HS-27A (cell line): ENCODE data around the gene PSD4.

Experiments used
- DNase-seq: peaks from one replicate; pipeline ENCODE4 v3.0.0-alpha.2; 2012; ENCODE audit warnings: low read depth, missing footprints

The PSD4 gene

GRCh38 chr2:113223813-113224212 is 50.0 kb downstream of the PSD4 start:
- DNase-seq = no peak

GRCh38 chr2:113224647-113225236 is 51.0 kb downstream of the PSD4 start:
- no peak for DNase-seq

DNA sequence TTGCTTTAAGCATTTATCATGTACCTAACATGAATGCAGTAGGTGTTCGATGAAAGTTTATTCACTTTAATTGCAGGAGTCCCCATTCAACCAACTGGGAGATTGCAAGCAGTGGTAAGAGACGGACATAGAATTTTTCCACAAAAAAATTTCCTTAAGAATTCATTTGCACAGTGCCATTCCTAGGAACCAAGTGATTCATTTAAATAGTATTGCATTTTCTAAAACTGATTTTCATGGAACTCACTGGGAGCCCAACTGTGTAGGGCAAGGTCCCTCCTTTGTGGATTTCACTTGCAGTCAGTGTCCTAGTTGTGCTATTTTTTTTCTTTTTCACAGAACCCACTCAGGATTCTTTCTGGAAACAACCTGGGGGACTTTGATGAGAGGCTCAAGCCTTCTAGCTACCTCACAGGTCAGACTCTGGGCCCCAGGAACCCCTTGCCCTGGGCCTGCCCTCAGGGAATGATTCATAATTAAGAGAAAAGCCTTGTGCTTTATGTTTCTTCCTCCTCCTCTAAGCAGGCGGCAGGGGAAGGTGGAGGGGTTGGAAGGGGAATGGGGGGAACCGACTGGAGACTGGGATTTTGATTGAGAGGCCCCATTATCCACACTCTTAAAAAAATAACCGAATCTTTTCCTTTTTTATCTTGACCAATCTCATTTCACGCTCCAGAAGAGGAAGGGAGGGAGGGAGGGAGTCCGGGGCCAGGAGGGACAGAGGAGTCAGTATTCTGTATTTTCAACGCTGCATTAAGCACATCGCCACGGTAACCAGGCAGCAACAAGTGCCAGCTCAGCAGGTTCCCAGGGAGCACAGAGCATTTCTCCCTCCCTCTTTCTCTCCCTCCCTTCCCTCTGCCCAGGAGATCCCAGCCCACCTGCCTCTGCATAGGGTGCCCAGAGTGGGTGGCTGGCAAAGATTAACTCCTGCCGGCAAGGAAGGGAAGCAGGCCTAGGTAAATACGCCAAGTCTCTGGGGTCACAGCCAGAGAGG is 51.8 kb downstream of the PSD4 start:
- no peak for DNase-seq

GRCh38 chr2:113226462-113226861 is 52.7 kb downstream of the PSD4 start:
- no peak for DNase-seq

DNA sequence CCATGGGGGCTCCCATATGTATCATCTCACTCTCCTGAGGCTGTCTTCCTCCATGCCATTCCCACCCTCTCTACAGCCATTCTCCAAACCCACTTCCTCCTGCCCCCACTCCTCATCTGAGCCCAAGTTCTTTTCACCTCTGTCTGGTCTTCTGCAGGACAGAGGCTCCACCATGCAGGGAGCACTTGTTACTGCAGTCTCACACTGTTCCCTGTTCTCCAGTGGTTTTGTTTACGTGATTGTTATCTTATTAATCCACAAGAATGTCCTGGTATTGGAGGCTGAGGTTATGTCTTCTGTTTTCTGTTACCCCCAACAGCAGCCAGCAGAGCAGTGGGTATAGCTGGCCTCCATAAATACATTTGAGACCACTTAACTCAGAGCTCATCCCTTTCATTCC is 53.5 kb downstream of the PSD4 start:
- DNase-seq = no peak

DNA sequence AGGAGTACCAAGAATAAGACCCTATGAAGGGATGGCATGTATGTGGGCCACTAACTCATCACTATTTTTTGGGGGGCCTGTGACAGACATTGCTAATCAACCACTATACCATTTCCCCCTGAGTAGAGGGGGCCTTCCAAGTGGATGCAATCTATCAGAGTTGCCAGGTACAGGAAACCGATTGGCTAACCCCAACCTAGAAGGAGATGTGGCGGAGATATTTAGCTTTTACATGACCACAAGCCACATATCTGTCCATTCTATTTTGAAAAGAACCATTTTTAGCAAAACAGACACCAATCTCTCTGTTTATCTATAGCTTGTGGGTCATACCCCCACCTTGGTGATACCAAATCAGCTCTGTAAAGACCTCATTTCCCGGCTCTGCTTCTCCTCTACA is 53.9 kb downstream of the PSD4 start:
- no peak for DNase-seq

- DNase-seq = no peak
These were observed 54.6 kb downstream of the PSD4 start for GRCh38 chr2:113228351-113228750.

DNA sequence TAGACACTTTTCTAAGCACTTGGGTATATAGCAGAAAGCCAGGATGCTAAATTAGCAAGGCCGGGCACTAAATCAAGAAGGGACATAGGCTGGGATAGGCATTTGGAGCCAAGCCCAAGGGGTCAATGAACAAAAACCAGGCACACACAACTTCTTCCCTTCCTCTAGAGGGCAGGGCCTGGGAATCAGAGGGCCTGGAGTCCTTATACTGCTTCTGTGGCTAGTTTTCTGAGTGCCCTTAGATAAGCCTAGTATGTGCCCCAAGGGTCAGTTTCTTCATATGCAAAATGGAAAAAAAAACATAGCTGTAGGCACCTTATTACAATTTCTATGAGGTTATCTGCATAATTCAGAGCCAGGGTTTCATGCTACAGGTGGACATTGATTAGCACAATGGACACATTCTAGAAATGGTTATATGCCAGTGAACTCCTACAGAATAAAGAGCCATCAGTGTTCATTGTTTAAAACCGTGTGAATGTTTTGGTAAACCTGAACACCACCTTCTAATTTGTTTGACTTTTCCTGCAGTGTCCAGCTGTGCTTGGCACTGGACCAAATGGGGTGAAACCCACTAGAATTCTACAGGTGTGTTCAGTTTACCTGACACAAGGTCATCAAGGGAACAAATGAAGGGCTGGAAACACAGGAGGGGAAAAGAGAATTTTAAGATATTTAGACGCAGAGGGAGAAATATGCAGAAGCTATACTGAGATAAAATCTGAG is 55.4 kb downstream of the PSD4 start:
- DNase-seq = no peak

DNA sequence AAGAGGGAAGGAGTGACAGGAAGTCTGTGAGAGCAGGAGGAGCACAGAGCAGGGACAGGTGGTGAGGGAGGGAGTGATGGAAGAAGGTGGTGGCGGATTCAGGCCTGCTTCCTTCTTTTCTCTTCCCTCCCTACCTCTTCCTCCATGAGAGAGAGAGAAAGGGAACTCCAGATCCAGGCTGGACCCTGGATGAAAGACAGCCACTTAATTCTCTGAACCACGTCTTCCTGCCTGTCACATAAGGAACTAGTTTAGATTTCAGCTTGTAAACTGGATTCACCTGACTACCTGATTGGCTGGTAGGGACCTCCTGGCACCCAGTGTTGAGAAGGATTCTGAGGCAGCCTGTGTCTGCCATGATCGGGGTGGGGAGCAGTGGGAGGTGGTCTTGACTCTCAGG is 56.0 kb downstream of the PSD4 start:
- no peak for DNase-seq

DNA sequence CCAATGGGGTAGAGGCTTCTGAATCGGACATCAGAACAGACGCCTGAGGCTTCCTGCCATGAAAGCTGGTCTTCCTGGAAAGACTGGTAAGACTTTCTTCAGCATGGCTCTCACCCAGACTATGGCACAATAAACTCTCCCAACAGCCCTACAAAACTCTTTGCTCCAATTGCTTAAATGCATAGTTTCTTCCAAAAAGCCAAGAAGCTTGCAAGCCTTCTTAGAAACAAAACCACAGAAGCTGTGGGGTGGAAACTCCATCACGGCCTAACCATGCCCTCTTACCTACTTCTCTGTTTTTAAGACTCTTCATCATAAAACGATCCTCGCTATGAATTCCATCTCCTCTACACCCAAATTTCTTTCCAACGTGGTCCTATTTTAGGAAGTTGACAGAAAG is 56.8 kb downstream of the PSD4 start:
- DNase-seq = no peak

GRCh38 chr2:113231064-113231463 is 57.3 kb downstream of the PSD4 start:
- no peak for DNase-seq

DNA sequence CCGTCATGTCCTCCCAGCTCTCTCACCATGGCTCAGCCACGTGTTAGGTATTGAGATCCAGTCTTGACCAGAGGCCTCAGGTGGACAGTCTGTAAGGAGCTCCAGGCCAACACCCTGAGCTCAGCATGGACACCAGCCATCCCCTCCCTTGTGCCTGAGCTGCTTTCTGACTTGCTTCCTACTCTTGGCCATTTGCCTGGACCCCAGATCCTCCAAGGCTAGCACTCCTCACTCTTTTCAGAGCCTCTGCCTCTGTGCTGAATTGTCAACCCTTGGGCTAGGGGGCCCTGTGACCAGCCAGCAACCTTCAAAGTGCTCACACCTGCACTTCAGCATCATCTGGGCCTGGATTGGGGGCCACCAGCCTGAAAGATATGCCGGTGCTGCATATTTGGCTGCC is 58.4 kb downstream of the PSD4 start:
- DNase-seq = no peak

DNA sequence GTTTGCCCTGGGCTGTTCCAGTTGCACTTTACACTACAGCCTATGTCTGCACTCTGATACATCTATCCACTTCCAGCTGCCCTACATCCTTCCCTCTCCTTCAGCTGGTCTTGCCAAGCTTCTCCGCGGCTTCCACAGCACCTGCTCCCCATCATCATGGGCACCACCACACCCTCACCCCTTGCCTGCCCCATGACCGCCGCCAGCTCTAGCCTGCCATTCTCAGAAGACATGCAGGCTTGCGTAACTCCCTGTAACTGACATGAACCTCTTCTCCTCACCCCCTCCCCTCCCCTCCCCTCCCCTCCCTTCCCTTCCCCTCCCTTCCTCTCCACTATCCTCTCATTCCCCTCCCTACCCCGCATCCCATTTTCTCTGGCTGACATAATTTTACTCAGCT is 59.0 kb downstream of the PSD4 start:
- DNase-seq = no peak

- DNase-seq = no peak
These were observed 60.1 kb downstream of the PSD4 start for GRCh38 chr2:113233593-113234550.

- DNase-seq = no peak
These were observed 61.1 kb downstream of the PSD4 start for GRCh38 chr2:113234721-113235346.

- DNase-seq = peak; percentile 94
These were observed 61.8 kb downstream of the PSD4 start for GRCh38 chr2:113235347-113236226.

DNA sequence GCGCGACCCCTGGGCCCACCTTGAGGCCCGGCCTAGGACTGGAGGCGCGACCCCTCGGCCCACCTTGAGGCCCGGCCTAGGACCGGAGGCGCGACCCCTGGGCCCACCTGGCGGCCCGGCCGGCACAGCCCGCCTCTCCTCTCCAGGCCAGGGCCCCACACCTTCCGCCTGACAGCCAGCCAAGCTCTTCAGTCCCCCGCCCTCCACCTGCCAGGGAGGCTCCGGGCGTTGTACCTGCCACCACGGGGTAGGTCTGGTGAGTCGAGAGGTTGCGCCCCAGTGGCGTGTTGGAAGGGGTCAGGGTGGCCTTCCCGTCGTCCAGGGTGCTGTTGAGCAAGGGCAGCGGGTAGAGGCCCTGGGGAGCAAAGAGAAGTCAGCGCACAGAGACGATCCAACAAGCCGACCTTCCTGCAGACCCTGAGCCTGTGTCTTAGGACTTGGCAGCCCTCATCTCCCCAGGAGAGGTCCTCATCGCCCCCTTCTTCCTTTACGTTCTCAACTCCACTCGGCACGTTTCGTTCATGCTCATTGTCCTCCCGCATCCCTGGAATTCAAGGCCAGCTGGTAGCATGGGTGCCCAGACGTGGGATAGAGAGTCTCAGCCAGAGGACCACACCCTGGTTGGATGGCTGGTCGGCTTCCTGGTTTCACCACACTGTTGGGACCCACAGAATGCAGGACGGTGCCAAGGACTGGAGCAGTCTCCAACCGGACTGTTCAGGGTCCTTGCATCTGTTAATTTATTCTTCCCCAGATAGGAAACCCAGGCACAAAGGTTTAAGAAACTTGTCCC is 62.8 kb downstream of the PSD4 start:
- no peak for DNase-seq

DNA sequence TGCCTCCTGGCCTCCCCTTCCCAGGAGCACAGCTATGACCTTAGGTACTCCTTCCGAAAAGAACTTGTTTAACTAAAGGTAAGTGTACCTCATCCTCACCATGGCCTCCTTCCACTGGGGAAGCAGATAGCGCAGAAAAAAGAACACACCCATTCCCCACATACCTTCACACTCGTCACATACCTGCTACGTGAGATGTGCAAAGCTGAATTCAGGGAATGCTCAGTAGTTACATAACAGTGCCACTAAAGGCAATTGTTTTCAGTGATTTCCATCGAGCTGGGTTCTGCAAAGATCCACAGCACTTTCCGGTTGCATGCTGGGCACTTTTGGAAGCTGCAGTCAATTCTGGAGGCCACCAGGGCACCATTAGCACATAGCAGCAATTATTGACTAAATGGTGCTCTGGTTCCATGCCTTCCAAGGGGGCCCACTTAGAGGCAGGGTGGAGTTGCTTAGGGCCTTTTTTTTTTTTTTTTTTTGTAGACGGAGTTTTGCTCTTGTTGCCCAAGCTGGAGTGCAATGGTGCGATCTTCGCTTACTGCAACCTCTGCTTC is 63.9 kb downstream of the PSD4 start:
- no peak for DNase-seq
